Body of pancreas (tissue), 4 donors: Measurements from ENCODE around the gene AFF2.

ENCODE experiments used
- POLR2A ChIP-seq, 3 donors: fragments of 450-650 bp; IDR thresholded peaks; one replicate each; pipeline ENCODE4 v1.6.1; 2016; ENCODE audit warnings: antibody characterized with exemption in 3 of 3, mild to moderate bottlenecking in 2 of 3
- TF ChIP-seq, protein P1 (sequence below), 7 experiments: fragments of 450-650 bp in 4 of 7; fragments of 200-600 bp in 3 of 7; sonication (generic) in 3 of 7; IDR thresholded peaks; one replicate each; pipeline ENCODE4 v1.5.1; 2016 to 2019; ENCODE audit warnings: antibody characterized with exemption in 7 of 7

GRCh38 chrX:149032449-149032848 is 532.0 kb downstream of the AFF2 start:
- no peak for TF ChIP-seq POLR2A (IDR thresholded peaks at IDR 0.05)
- TF ChIP-seq, protein P1, sequence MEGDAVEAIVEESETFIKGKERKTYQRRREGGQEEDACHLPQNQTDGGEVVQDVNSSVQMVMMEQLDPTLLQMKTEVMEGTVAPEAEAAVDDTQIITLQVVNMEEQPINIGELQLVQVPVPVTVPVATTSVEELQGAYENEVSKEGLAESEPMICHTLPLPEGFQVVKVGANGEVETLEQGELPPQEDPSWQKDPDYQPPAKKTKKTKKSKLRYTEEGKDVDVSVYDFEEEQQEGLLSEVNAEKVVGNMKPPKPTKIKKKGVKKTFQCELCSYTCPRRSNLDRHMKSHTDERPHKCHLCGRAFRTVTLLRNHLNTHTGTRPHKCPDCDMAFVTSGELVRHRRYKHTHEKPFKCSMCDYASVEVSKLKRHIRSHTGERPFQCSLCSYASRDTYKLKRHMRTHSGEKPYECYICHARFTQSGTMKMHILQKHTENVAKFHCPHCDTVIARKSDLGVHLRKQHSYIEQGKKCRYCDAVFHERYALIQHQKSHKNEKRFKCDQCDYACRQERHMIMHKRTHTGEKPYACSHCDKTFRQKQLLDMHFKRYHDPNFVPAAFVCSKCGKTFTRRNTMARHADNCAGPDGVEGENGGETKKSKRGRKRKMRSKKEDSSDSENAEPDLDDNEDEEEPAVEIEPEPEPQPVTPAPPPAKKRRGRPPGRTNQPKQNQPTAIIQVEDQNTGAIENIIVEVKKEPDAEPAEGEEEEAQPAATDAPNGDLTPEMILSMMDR (IDR thresholded peaks at IDR 0.05): no peak
